Rectal smooth muscle tissue (tissue), 1 donor: ENCODE measurements around the gene PCNT.

Experiments used
- H3K27ac ChIP-seq: one replicate; pipeline ENCODE4 v1.7.0; 2013; ENCODE audit warnings: low read depth, low read length, inconsistent platforms
- H3K27me3 ChIP-seq: one replicate; pipeline ENCODE4 v1.7.0; 2013; ENCODE audit warnings: low read length; ENCODE audit not compliant: control insufficient read depth, insufficient read depth
- H3K36me3 ChIP-seq: one replicate; pipeline ENCODE4 v1.7.0; 2013; ENCODE audit warnings: low read length; ENCODE audit not compliant: control insufficient read depth, insufficient read depth
- H3K4me1 ChIP-seq: one replicate; pipeline ENCODE4 v1.7.0; 2013; ENCODE audit warnings: low read length; ENCODE audit not compliant: control insufficient read depth, insufficient read depth
- H3K4me3 ChIP-seq: one replicate; pipeline ENCODE4 v1.7.0; 2013; ENCODE audit warnings: low read length
- H3K9ac ChIP-seq: one replicate; pipeline ENCODE4 v1.7.0; 2013; ENCODE audit warnings: low read length

PCNT gene

DNA sequence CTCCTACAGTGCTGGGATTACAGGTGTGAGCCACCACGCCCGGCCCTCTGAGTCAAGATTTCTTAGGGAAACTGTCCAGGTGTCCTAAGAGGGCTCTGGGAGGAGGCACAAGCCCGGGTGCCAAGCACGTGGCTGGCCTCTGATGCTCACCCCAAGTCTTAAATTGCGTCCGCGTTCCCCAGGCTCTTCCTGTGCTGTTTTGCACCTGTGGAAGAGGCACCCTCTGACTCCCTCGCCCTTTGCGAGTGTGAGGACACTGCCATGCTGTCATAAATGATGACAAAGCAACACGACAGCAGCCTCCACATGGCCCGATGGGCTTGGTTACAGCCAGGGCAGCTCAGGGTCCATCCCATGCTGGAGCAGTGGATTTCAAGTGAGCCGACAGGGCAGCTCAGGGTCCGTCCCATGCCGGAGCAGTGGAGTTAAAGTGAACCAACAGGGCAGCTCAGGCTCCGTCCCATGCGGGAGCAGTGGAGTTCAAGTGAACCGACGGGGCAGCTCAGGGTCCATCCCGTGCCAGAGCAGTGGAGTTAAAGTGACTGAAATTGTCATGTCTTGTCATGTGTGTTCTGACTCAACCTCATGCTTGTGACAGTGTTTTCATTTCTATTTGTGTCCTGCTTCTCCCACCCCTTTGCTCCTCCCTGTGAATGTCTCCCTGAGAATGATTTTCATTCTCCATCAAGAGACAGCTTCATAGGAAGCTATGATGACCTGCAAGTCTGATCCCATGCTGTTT is 33.9 kb downstream of the PCNT start:
- H3K9ac ChIP-seq: no peak overlapping the region
- H3K27ac ChIP-seq: no peak overlapping the region
- no peaks in the 10 kb centered on the region for H3K4me1 ChIP-seq
- H3K27me3 ChIP-seq: no peaks in the 10 kb centered on the region
- H3K4me3 ChIP-seq: no peak overlapping the region
- H3K36me3 ChIP-seq: peaks cover 27% of the 10 kb centered on the region

DNA sequence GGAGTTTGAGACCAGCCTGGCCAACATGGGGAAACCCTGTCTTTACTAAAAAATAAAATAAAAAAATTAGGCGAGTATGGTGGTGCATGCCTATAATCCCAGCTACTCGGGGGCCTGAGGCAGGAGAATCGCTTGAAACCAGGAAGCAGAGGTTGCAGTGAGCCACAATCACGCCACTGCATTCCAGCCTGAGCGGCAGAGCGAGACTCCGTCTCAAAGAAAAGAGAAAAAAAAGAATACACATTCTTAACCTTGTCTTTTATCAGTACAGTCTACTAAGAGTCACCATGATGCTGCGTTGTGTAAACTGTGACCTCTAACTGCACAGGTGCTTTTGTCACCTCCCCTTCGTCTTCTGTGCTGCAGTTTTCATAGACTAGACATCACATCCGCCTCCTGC is 37.2 kb downstream of the PCNT start:
- H3K4me1 ChIP-seq: no peaks in the 10 kb centered on the region
- no peak overlapping the region for H3K27ac ChIP-seq
- peaks cover 18% of the 10 kb centered on the region for H3K36me3 ChIP-seq
- no peak overlapping the region for H3K4me3 ChIP-seq
- H3K27me3 ChIP-seq: no peaks in the 10 kb centered on the region
- H3K9ac ChIP-seq: no peak overlapping the region

DNA sequence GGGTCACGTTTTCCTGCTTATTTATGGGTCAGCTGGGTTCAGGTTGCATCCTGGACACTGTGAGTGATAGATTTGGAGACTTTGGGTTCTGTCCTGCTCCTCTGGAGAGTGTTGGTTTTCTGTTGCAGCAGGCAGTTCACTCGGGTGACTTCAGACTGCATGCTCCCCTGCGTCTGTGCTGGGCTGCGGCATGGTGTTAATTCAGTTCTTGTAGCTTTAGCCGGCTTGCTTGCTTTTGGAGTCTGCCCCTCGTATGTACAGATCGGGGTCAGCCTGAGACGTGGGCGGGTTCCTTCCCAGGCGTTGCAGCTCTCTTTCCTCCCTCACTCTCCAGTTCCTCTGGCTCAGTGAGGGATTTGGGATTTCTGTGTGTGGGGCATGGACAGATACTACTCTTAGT is 38.0 kb downstream of the PCNT start:
- H3K36me3 ChIP-seq: peaks cover 19% of the 10 kb centered on the region
- no peaks in the 10 kb centered on the region for H3K4me1 ChIP-seq
- no peak overlapping the region for H3K27ac ChIP-seq
- H3K9ac ChIP-seq: no peak overlapping the region
- no peaks in the 10 kb centered on the region for H3K27me3 ChIP-seq
- H3K4me3 ChIP-seq: no peak overlapping the region

DNA sequence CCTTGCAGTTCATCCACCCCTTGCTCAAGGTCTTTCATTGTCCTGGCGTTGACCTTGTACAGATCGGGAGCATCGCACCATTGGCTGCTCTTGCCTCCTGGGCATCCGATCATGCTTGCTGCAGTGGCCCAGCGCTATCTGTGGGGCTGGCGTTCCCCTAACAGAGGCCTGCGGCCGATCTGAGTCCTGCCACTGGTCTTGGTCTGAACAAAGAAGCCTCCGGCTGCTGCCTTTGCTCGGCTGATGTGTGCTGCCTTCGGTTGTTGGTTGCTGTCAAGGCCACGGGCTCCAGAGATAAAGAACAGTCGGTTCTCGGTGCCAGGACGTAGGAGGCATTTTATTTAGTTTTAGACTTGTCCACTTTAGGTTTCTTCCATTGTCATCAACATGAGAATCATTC is 39.0 kb downstream of the PCNT start:
- H3K36me3 ChIP-seq: peaks cover 25% of the 10 kb centered on the region
- no peak overlapping the region for H3K4me3 ChIP-seq
- H3K9ac ChIP-seq: no peak overlapping the region

DNA sequence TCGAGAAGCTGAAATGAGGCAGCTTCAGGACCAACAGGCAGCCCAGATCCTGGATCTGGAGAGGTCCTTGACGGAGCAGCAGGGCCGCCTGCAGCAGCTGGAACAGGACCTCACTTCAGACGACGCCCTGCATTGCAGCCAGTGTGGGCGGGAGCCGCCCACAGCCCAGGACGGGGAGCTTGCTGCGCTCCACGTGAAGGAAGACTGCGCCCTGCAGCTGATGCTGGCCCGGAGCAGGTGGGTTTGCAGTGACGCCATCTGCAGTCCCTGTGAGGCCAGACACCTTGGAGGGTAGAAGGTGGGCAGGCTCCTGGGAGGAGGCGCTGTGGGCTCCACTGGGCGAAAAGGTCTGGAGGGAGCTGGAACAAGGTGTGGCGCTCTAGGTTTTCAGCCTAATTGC is 39.7 kb downstream of the PCNT start:
- Histone ChIP-seq H3K4me1 (no peaks in the 10 kb centered on the region), H3K27me3 (no peaks in the 10 kb centered on the region), H3K36me3 (peaks cover 20% of the 10 kb centered on the region), H3K4me3 (no peak overlapping the region), H3K27ac (no peak overlapping the region), H3K9ac (no peak overlapping the region)

More for the DNA sequence above, 39.0 kb downstream of the PCNT start:
- Histone ChIP-seq H3K27ac (no peak overlapping the region), H3K27me3 (no peaks in the 10 kb centered on the region), H3K4me1 (no peaks in the 10 kb centered on the region)

DNA sequence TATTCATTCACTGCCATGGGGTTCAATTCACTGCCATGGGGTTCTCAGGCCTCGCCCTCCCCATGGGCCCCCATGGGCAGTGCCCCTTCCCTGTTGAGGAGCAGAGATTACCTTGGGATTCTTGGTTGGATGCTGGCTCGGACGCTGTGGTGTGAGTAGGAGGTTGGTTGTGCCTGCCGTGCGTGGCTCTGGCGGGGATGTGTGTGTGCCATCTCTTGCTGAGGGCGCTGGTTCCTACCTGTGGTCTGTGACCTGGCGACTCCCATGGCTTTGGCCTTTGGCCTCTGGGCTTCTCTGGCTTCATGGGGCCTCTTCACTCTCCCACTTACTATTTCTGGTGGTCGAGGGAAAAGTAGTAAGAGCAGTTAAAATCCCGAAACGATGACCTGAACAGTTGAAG is 42.1 kb downstream of the PCNT start:
- H3K36me3 ChIP-seq: peaks cover 20% of the 10 kb centered on the region
- H3K4me3 ChIP-seq: no peak overlapping the region
- H3K9ac ChIP-seq: no peak overlapping the region
- H3K4me1 ChIP-seq: no peaks in the 10 kb centered on the region
- no peaks in the 10 kb centered on the region for H3K27me3 ChIP-seq
- no peak overlapping the region for H3K27ac ChIP-seq

DNA sequence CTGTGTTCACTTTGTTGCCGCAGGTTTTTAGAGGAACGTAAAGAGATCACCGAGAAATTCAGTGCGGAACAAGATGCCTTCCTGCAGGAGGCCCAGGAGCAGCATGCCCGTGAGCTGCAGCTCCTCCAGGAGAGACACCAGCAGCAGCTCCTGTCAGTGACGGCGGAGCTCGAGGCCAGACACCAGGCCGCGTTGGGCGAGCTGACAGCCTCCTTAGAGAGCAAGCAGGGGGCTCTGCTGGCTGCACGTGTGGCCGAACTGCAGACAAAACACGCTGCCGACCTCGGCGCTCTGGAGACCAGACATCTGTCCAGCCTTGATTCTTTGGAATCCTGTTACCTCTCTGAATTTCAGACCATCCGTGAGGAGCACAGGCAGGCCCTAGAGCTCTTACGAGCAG is 42.6 kb downstream of the PCNT start:
- Histone ChIP-seq H3K36me3 (peaks cover 20% of the 10 kb centered on the region), H3K27ac (no peak overlapping the region), H3K27me3 (no peaks in the 10 kb centered on the region), H3K4me1 (no peaks in the 10 kb centered on the region), H3K4me3 (no peak overlapping the region), H3K9ac (no peak overlapping the region)

DNA sequence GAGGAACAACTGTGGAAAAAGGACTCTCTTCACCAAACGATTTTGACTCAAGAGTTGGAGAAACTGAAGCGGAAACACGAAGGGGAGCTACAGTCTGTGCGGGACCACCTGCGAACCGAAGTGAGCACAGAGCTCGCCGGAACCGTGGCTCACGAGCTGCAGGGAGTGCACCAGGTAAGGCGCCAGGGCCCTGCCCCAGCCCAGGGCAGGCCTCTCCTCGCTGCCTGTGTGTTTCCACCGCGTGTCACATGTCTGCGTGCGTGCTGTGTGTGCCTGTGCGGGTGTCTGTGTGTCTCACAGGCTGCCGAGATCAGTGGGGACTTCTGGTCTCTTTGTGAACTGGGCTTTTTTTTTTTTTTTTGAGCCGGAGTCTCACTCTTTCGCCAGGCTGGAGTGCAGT is 43.0 kb downstream of the PCNT start:
- peaks cover 23% of the 10 kb centered on the region for H3K36me3 ChIP-seq
- H3K4me3 ChIP-seq: no peak overlapping the region
- H3K27ac ChIP-seq: no peak overlapping the region

DNA sequence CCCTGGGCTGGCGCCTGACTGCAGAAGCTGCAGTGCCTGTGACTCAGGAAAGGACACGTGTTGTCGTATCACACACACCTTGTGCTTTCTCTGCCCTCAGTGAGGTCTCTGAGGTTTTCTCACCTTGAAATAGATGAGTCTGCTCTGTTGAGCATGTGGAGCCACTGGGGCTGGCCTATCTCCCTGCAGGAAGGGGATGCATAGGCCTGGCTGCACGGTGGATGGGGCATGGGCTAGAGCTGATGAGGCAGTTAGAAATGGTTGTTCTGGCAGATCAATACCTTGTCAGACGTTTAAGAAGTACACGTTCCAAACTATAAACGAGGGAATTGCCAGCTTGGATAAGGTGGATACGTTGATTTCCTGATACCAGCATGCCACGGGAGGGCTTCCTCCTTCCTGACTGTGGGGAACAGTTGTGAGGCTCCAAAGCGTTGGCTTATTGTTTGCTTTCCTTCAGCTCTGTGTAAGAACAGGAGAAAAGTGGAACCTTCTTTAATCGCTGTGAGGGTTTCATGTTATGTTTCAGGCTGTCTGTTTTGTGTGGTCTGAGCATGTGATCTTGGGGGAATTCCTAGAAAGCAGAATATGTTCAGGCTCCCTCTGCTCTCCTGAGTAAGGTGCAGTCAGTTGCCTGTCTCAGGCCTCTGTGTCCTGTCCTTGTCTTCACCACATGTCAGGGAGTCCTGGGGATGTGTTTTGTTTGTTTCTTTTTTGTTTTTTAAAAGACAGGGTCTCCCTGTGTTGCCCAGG is 44.8 kb downstream of the PCNT start:
- Histone ChIP-seq H3K4me1 (no peaks in the 10 kb centered on the region), H3K27me3 (no peaks in the 10 kb centered on the region), H3K36me3 (peaks cover 20% of the 10 kb centered on the region), H3K9ac (no peak overlapping the region), H3K27ac (no peak overlapping the region), H3K4me3 (no peak overlapping the region)

More for the DNA sequence above, 43.0 kb downstream of the PCNT start:
- no peak overlapping the region for H3K9ac ChIP-seq
- no peaks in the 10 kb centered on the region for H3K27me3 ChIP-seq
- no peaks in the 10 kb centered on the region for H3K4me1 ChIP-seq

DNA sequence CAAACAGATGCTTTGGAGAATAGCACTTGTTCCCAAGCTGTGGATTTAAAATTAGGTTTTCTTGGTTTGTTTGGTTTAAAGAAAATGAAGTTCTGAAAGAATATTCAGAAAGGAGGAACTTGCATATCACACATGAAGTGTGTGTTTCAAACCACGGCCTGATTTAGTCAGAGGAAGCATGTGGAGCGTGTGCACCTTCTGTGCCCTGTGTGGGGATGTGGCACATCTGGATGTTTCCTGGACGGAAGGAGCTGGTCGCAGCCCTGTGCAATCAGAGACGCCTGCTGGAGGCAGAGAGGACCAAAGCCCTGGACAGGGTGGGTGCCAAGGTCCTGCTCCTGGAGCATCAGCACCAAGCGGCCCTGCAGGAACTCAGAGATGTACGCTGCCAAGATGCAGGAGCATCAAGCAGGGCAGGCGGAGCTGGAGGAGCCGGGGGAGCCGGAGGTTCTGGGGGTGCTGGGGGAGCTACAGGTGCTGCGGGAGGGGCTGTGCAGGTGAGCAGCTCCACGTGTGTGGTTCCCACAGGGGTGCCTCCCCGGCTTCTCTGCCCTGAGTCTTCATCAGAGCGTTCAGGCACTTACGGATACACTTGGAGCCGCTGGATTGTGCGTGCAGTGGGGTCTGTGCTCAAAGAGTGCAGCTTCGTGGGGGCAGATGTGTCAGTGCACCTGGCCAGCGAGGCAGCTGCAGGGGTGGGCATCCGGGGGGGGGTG is 45.7 kb downstream of the PCNT start:
- Histone ChIP-seq H3K4me1 (no peaks in the 10 kb centered on the region), H3K9ac (no peak overlapping the region), H3K27ac (no peak overlapping the region), H3K36me3 (peaks cover 19% of the 10 kb centered on the region), H3K4me3 (no peak overlapping the region), H3K27me3 (no peaks in the 10 kb centered on the region)

DNA sequence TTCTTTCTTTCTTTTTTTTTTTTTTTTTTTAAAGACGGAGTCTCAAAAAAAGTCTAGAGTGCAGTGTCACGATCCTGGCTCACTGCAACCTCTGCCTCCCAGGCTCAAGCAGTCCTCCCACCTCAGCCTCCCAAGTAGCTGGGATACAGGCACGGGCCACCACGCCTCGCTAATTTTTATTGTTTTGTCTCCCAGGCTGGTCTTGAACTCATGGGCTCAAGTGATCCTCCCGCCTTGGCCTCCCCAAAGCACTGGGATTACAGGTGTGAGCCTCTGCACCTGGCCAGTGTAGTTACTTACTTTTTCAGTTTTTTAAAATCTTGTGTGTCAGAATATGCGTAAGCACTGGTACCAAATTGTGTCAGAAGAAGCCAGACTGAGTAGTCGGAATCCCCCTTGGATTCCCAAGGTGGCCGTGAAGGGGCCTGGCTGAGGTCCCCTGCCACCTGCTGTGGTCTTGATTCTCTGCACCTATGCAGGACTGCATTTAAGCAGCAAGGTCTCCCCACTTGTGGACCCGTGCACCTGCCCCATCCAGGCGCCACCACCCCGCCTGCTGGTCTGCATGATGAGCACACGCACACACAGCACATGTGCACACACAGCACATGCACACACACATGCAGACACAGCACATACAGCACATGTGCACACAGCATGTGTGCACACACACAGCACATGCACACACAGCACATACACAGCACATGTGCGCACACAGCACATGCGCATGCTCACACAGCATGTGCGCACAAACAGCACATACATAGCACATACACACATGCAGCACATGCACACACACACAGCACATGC is 47.5 kb downstream of the PCNT start:
- H3K4me1 ChIP-seq: no peaks in the 10 kb centered on the region
- no peak overlapping the region for H3K27ac ChIP-seq
- H3K36me3 ChIP-seq: peaks cover 17% of the 10 kb centered on the region
- no peaks in the 10 kb centered on the region for H3K27me3 ChIP-seq
- no peak overlapping the region for H3K9ac ChIP-seq
- H3K4me3 ChIP-seq: no peak overlapping the region

DNA sequence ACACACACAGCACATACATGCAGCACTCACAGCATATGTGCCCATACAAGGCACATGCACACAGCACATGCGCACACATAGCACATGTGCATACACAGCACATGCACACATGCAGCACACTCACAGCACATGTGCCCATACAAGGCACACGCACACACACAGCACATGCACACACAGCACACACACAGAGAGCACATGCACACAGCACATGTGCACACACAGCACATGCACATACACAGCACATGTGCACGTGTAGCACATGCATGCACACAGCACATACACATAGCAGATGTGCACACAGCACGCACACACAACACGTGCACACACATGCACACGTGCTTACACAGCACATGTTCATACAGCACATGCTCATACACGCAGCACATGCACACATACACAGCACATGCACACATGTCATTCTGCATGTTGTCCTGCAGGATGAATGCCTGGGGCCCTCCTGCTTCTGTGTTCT is 48.1 kb downstream of the PCNT start:
- Histone ChIP-seq H3K9ac (no peak overlapping the region), H3K4me1 (no peaks in the 10 kb centered on the region), H3K36me3 (peaks cover 11% of the 10 kb centered on the region), H3K4me3 (no peak overlapping the region), H3K27me3 (no peaks in the 10 kb centered on the region), H3K27ac (no peak overlapping the region)
